ENCODE data around the gene FGFR2.

FGFR2 gene

GRCh38 chr10:121610798-121611323, 12.6 kb upstream of the FGFR2 start:
- no peak for DNase-seq (ENCODE audit: low spot score)

GRCh38 chr10:121609426-121610380, 11.5 kb upstream of the FGFR2 start:
- no peak for DNase-seq (ENCODE audit: low spot score)

- DNase-seq (ENCODE audit: low spot score) = no peak
Observed at GRCh38 chr10:121608469-121609190, 10.4 kb upstream of the FGFR2 start.

GRCh38 chr10:121607310-121608055, 9.2 kb upstream of the FGFR2 start:
- DNase-seq (ENCODE audit: low spot score) = no peak

- DNase-seq (ENCODE audit: low spot score) = no peak
Observed at GRCh38 chr10:121605708-121606107, 7.5 kb upstream of the FGFR2 start.

- no peak for DNase-seq (ENCODE audit: low spot score)
Observed at GRCh38 chr10:121601458-121601857, 3.2 kb upstream of the FGFR2 start.

GRCh38 chr10:121600611-121601010, 2.4 kb upstream of the FGFR2 start:
- no peak for DNase-seq (ENCODE audit: low spot score)

- DNase-seq (ENCODE audit: low spot score) = no peak
Observed at GRCh38 chr10:121599947-121600346, 1.7 kb upstream of the FGFR2 start.

GRCh38 chr10:121597504-121598262, 561 bp downstream of the FGFR2 start:
- DNase-seq (ENCODE audit: low spot score) = no peak

GRCh38 chr10:121596689-121597503, 1.3 kb downstream of the FGFR2 start:
- no peak for DNase-seq (ENCODE audit: low spot score)

- no peak for DNase-seq (ENCODE audit: low spot score)
Observed at GRCh38 chr10:121595806-121596688, 2.2 kb downstream of the FGFR2 start.

- DNase-seq (ENCODE audit: low spot score) = no peak
Observed at GRCh38 chr10:121595351-121595805, 2.9 kb downstream of the FGFR2 start.

GRCh38 chr10:121594623-121595350, 3.5 kb downstream of the FGFR2 start:
- DNase-seq (ENCODE audit: low spot score) = no peak

- no peak for DNase-seq (ENCODE audit: low spot score)
Observed at GRCh38 chr10:121594076-121594475, 4.2 kb downstream of the FGFR2 start.

- DNase-seq (ENCODE audit: low spot score) = no peak
Observed at GRCh38 chr10:121593281-121594075, 4.8 kb downstream of the FGFR2 start.

GRCh38 chr10:121592155-121592890, 5.9 kb downstream of the FGFR2 start:
- no peak for DNase-seq (ENCODE audit: low spot score)

GRCh38 chr10:121591186-121591585, 7.1 kb downstream of the FGFR2 start:
- DNase-seq (ENCODE audit: low spot score) = no peak

Measured in kidney capillary endothelial cell (primary cell).